ENCODE measurements around the gene APBA2.

DNA sequence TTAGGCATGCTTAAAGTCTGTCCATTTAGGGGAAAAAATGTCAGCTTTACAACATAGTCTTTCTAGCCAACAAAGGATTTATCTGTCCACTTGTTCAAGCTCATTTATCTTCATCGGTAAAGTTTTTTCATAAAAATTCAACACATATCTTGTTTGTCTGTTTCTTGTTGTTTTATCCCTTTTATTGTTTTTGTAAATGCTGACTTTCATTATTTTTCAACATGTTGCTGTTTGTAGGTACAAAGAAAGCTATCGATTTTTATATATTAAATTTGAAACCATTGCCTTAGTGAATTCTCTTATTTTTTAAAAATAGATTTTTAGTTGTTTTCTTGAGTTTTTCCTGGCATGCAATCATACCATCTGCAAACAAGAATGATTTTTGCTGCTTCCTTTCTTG lies 198.1 kb downstream of the APBA2 start:
- TF ChIP-seq, protein P1, sequence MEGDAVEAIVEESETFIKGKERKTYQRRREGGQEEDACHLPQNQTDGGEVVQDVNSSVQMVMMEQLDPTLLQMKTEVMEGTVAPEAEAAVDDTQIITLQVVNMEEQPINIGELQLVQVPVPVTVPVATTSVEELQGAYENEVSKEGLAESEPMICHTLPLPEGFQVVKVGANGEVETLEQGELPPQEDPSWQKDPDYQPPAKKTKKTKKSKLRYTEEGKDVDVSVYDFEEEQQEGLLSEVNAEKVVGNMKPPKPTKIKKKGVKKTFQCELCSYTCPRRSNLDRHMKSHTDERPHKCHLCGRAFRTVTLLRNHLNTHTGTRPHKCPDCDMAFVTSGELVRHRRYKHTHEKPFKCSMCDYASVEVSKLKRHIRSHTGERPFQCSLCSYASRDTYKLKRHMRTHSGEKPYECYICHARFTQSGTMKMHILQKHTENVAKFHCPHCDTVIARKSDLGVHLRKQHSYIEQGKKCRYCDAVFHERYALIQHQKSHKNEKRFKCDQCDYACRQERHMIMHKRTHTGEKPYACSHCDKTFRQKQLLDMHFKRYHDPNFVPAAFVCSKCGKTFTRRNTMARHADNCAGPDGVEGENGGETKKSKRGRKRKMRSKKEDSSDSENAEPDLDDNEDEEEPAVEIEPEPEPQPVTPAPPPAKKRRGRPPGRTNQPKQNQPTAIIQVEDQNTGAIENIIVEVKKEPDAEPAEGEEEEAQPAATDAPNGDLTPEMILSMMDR (conservative IDR thresholded peaks at IDR 0.05; ENCODE audit: low read depth, low read length), result no peak
- no peak for TF ChIP-seq SMC3 (IDR thresholded peaks at IDR 0.05; ENCODE audit: low read depth, low read length)
- TF ChIP-seq POLR2A (IDR thresholded peaks at IDR 0.05; ENCODE audit: low read depth, low read length), result no peak
- TF ChIP-seq CHD1 (IDR thresholded peaks at IDR 0.05; ENCODE audit: low read depth, low read length), result no peak
- no peak for TF ChIP-seq MAFK (IDR thresholded peaks at IDR 0.05; ENCODE audit: low read depth, low read length)
- TF ChIP-seq RAD21 (IDR thresholded peaks at IDR 0.05; ENCODE audit: low read length), result no peak
- no peak for TF ChIP-seq NFE2L2 (IDR thresholded peaks at IDR 0.05; ENCODE audit: low read depth, low read length)
- no peak for TF ChIP-seq FOS (IDR thresholded peaks at IDR 0.05; ENCODE audit: low read depth, low read length)
- no peak for TF ChIP-seq CEBPB (IDR thresholded peaks at IDR 0.05; ENCODE audit: low read depth, low read length)
- TF ChIP-seq, protein P2, sequence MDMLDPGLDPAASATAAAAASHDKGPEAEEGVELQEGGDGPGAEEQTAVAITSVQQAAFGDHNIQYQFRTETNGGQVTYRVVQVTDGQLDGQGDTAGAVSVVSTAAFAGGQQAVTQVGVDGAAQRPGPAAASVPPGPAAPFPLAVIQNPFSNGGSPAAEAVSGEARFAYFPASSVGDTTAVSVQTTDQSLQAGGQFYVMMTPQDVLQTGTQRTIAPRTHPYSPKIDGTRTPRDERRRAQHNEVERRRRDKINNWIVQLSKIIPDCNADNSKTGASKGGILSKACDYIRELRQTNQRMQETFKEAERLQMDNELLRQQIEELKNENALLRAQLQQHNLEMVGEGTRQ (IDR thresholded peaks at IDR 0.05; ENCODE audit: low read depth, low read length), result no peak
- no peak for TF ChIP-seq MXI1 (IDR thresholded peaks at IDR 0.05; ENCODE audit: borderline replicate concordance, low read depth, low read length)
